DMS 273 treated with DMSO at 0.1 percent for 48 hours (cell line): ENCODE measurements around the gene HNRNPUL2.
A peak's percentile ranks its signal among the peaks of the same experiment; 100 is the strongest.
"Not testable (repeated sequence)": the region's sequence is repeated elsewhere in the genome, so short reads cannot be mapped to it uniquely, and the experiment has no call there.

Source experiments
- DNase-seq: peaks from one replicate; lab custom pipeline; 2025; lab: John Stamatoyannopoulos, UW

The HNRNPUL2 gene

DNA sequence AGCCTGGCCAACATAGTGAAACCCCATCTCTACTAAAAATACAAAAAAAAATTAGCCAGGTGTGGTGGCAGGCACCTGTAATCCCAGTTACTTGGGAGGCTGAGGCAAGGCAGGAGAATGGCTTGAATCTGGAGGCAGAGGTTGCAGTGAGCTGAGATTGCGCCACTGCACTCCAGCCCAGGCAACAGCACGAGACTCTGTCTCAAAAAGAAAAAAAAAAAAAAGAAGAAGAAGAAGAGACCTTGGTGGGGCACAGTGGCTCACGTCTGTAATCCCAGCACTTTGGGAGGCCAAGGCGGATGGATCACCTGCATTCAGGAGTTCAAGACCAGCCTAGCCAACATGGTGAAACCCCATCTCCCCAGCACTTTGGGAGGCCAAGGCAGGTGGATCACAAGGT lies 23.3 kb downstream of the HNRNPUL2 start:
- not testable (repeated sequence) for DNase-seq

DNA sequence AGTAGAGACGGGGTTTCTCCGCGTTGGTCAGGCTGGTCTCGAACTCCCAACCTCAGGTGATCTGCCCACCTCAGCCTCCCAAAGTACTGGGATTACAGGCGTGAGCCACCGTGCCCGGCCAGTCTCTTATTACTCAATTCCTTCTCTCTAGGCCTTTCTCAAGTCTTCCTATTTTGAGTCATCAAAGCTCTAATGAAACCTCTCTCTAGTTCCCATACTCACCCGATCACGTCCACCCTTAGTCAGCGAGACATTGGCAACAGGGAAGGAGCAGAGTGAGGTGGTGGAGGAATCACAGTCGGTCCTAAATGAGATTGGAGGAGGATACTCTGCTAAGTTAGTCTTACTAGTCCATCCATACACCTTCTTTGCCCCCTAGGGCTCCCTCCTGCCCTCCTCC lies 25.0 kb downstream of the HNRNPUL2 start:
- no peak for DNase-seq

DNA sequence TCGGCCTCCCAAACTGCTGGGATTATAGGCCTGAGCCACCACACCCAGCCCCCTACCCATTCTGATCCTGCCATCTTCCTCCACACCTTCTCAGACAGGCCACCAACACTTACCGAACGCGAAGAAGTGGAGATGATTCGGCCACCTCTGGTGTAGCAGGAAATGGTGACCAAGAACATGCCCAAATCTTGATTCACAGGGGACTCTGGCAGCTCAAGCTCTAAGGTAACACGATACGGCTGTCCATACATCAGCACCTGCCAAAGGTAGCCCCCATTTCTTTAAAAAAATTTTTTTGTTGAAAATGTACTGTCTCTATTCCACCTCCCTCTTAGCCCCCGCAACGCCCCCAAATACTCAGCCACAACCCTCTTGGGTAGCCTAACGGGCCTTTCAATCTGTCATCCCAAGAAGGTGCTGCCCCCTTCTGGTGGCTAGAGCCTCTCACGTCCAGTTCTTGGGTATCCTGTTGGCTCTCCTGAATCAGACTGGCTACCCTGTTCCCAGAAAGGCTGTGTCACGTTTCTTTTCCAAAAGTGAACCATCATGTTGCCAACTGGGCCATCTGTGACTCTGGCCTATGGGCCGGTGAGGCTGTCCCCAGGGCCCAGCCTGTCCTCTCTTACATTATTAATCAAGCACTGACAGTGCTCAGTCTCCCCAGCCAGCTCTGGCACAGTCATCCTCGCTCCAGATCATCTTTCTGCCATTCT lies 32.6 kb downstream of the HNRNPUL2 start:
- DNase-seq = peak; percentile 37

DNA sequence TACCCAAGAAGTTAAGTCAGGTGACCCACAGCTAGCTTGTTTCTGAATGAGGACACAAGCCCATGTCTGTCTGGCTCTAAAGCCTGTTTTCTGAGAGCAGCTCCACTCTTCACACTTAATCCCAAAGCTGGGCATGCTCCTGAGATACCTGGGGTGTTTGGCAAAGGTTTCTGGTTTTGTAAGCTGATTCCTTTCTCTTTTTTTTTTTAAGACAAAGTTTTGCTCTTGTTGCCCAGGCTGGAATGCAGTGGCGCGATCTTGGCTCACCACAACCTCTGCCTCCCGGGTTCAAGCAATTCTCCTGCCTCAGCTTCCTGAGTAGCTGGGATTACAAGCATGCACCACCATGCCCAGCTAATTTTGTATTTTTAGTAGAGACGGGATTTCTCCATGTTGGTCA lies 33.6 kb downstream of the HNRNPUL2 start:
- DNase-seq = not testable (repeated sequence)

GRCh38 chr11:62689421-62690183 lies 37.7 kb downstream of the HNRNPUL2 start, which contains the start of gene LRRN4CL:
TSS of gene LRRN4CL (minus strand) at chr11:62689530. CDS start at chr11:62688508, 1,022 bp downstream.
- no peak for DNase-seq

- DNase-seq = no peak
Observed at GRCh38 chr11:62688491-62688890, 38.8 kb downstream of the HNRNPUL2 start.

DNA sequence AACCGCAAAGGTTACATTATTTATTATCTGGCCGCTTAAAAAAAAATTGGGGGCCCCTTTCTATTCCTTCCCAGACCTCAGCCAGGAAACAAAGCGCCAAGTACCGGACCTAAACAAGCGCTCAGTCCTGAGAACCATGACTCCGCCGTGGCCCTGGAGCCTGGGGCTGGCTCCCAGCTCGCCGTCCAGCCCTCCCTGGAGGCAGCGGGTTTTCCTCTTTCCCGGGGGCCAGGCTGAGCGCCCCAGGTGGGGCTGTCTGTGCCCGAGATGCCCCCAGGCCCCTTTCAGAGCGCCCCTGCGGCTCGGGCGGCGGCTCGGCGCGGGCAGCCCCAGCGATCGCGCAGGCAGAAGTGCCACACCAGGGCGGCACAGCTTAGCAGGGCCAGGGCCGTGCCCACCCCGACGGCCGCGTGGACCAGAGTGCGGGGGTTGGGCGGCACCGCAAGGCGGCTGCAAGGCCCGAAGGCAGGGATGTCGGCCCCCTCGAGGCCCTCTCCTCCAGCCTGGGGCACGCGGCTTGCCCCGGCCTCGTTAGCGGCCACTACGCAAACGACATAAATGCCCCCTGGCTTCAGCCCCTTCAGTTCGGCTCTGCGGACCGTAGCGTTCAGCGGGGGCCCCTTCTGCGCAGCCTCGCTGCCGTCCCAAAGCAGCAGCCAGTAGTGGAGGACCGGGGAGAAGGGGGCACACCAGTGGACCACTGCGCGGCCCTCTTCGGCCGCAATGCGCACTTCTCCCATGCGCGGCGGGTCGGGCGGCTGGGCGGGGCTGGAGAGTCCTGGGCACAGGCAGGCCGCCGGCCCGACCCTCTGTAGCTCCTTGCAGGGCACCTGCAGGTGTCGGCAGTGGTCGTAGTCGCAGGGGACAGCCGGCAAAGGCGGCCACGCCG lies 39.5 kb downstream of the HNRNPUL2 start:
- DNase-seq = no peak

DNA sequence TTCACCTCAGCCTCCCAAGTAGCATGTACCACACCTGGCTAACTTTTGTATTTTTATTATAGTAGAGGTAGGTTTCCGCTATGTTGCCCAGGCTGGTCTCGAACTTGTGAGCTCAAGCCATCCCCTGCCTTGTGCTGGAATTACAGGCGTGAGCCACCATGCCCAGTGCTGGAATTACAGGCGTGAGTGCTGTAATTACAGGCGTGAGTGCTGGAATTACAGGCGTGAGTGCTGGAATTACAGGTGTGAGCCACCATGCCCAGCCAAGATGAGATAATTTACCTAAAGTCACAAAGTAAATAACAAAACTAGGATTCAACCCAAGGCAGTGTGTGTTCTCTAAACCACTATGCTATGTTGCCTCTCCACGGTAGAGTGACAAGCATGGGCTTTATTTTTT lies 44.7 kb downstream of the HNRNPUL2 start:
- no peak for DNase-seq

DNA sequence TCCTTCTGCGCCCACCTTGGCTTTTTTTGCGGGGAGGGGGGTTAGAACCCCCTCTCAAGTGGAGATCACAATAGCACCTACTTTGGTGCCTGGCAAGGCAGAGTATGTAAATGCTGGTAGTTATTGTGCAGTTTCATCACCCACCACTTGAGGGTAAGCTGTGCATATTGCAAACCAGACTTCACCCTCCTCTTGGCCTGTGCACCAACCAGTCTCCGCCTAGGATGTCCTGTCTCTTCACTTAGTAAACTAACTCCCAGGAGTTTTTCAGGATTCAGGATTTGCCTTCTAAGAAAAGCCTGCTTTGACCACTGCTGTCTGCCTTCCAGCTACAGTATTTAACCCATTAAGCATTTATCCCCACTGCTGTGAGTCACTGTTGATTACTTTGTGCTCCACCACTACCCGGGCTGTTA lies 46.4 kb downstream of the HNRNPUL2 start:
- DNase-seq = peak; percentile 47

GRCh38 chr11:62678770-62679696 lies 48.2 kb downstream of the HNRNPUL2 start, which contains the start of gene UBXN1:
TSS of gene UBXN1 (minus strand) at chr11:62679073. CDS start at chr11:62678923, 150 bp downstream.
- peak; percentile 49 for DNase-seq

GRCh38 chr11:62678433-62678769 lies 48.9 kb downstream of the HNRNPUL2 start:
- no peak for DNase-seq

DNA sequence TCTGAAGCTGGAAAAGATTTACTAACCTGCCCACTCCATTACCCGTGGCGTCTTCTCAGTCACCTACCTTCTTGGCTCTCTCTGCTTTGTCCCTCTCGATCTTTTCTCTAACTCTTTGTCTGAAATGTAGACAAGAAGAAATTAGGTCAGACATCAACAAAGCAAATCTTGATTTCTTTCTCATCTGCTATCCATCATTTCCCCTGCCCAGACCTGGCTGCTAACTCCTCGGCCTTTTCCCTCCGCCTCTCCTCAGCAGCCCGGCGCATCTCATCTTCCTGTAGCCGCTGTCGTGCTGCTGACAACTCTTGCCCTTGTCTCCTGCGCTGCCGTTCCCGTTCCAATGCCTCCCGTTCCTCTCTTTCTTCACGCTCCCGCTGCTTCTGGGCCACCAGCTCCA lies 49.5 kb downstream of the HNRNPUL2 start:
- DNase-seq = no peak

- DNase-seq = peak; percentile 5
Observed at GRCh38 chr11:62677156-62677555, 50.1 kb downstream of the HNRNPUL2 start.

DNA sequence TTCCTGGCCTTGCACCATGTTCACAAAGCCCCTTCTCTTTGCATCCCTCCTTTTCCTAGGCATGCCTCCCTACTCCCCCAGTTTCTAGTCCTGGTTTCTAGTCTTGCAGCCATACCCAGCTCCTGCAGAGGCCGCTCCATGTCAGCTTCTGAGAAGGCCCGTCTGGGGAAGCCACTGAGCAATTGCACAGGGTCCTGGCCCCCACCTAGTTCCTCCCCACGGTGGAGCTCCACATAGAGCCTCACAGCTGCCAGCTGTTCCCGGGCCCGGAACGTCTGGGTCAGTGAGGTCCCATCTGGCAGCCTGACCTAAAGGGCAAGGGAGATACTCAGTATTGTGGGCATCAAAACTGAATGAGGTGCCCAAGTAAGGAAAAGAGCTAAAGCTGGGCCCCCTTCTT lies 50.6 kb downstream of the HNRNPUL2 start:
- DNase-seq = no peak

- DNase-seq = not testable (repeated sequence)
Observed at GRCh38 chr11:62675415-62675814, 51.8 kb downstream of the HNRNPUL2 start.

DNA sequence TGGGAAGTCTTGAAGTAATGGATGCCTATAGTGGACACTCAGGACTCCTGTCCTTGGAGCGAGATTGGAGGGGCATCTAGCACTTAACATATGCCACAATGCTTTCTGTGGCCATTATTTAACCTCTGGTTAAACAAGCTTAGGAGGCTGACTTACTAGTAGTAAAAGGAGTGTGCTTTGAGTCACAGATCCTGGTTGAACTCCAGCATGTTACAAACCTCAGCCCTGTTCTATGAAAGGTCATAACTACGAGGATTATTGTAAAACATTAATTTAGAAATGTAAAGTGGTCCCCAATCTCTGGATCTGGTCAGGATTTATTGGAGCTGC lies 54.1 kb downstream of the HNRNPUL2 start:
- no peak for DNase-seq

DNA sequence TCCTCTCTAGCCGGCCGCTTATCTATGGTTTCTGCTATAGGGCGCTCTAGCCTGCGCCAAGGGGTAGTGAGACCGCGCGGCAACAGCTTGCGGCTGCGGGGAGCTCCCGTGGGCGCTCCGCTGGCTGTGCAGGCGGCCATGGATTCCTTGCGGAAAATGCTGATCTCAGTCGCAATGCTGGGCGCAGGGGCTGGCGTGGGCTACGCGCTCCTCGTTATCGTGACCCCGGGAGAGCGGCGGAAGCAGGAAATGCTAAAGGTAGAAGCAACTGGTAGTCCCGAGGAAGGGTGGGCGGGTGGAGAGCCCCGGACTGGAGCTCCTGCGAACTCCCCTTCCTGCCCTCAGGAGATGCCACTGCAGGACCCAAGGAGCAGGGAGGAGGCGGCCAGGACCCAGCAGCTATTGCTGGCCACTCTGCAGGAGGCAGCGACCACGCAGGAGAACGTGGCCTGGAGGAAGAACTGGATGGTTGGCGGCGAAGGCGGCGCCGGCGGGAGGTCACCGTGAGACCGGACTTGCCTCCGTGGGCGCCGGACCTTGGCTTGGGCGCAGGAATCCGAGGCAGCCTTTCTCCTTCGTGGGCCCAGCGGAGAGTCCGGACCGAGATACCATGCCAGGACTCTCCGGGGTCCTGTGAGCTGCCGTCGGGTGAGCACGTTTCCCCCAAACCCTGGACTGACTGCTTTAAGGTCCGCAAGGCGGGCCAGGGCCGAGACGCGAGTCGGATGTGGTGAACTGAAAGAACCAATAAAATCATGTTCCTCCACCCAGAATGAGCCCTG lies 55.5 kb downstream of the HNRNPUL2 start, which contains the start of the genes LBHD1 and UQCC3:
Gene LBHD1, minus strand, starts transcription at position 660 of the 782 bp plus-strand sequence. CDS start 2,236 bp downstream, outside the sequence.
Gene UQCC3, plus strand, starts transcription at position 66 of the 782 bp plus-strand sequence. Its CDS starts 73 bp downstream, at position 139.
- peak; percentile 59 for DNase-seq

DNA sequence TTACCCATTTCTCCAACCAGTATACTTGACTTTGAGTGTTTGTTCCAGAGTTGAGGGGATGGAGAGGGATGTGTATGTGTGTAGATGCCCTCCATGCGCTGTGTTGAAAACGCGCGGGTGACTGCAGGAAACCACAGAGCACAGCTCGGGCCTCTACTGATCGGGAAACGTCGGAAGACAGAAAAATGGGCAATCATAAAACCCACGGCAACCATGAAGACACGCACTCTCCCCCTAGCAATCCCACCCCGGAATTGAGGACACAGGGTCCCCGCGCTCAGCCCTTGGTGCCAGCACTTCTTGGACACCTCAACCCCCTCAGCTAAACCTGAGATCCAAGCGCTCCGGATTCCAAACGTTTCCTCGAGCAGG lies 56.0 kb downstream of the HNRNPUL2 start:
- no peak for DNase-seq

DNA sequence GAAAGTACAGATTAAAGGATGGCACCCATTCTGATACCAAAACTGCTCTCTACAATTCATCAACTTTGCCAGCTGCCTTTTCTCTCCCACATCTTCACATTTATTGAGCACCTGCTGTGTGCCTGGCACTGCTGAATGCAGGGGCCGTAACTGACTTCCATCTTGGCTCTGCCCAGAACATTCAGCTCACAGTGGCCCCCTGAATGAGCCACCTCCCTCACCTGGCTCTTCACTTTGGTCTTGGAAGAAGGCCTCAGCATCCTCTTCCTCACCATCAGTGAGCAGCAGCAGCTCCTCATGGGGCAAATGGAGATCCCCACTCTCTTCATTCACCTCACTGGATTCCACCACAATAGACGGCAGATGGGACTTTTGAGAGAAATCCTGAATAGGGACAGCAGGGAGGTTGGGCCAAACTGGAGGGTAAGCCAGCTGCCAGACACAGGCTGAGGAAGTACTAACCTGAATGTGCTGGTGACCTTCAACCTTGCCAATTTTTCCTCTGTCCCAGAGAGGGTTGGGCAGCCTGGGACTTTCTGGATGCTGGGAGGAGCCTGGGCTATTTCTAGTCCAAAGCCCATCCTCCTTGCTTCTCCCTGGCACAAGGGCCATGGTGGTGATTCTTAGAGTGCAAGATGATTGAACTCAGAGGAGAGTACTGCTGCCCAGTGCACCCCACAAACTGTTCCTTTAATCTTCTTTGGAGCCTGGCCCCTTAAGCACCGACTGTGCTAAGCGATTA lies 57.7 kb downstream of the HNRNPUL2 start:
- DNase-seq = peak; percentile 66

GRCh38 chr11:62667460-62667859 lies 59.8 kb downstream of the HNRNPUL2 start:
- DNase-seq = no peak
